CD4-positive, alpha-beta T cell treated with Interleukin-12 subunit alpha and Interleukin-12 subunit beta, for 1 hour (primary cell): ENCODE data around the gene DPEP2.
A peak's percentile ranks its signal among the peaks of the same experiment; 100 is the strongest.
"Not testable (repeated sequence)": the region's sequence is repeated elsewhere in the genome, so short reads cannot be mapped to it uniquely, and the experiment has no call there.

Source experiments
- DNase-seq: peaks from one replicate; pipeline ENCODE4 v3.0.0-alpha.2; 2020

Gene DPEP2

GRCh38 chr16:67998779-67999688 is at the start of gene DPEP2:
TSS of gene DPEP2 (minus strand) at chr16:67999484. CDS start at chr16:67993212, 6,272 bp downstream.
- peak; percentile 59 for DNase-seq

GRCh38 chr16:68047987-68048386 is 48.7 kb upstream of the DPEP2 start:
- no peak for DNase-seq

- no peak for DNase-seq
Measured at GRCh38 chr16:68046106-68046505, 46.8 kb upstream of the DPEP2 start.

GRCh38 chr16:68041783-68042182 is 42.5 kb upstream of the DPEP2 start:
- DNase-seq, result no peak

- DNase-seq, result peak; percentile 92
Measured at GRCh38 chr16:68040506-68041288, 41.4 kb upstream of the DPEP2 start.

- DNase-seq, result no peak
Measured at GRCh38 chr16:68037841-68038597, 38.7 kb upstream of the DPEP2 start.

GRCh38 chr16:68035227-68035626 is 35.9 kb upstream of the DPEP2 start:
- DNase-seq, result no peak

GRCh38 chr16:68033101-68033500 is 33.8 kb upstream of the DPEP2 start:
- DNase-seq, result no peak

GRCh38 chr16:68031951-68032350 is 32.7 kb upstream of the DPEP2 start:
- DNase-seq, result no peak

- not testable (repeated sequence) for DNase-seq
Measured at GRCh38 chr16:68030108-68030507, 30.8 kb upstream of the DPEP2 start.

- no peak for DNase-seq
Measured at GRCh38 chr16:68028996-68029395, 29.7 kb upstream of the DPEP2 start.

- DNase-seq, result peak; percentile 94
Measured at GRCh38 chr16:68022728-68023537, 23.6 kb upstream of the DPEP2 start, which contains the start of the genes DDX28 and DUS2. TSS of gene DDX28 (minus strand) at chr16:68023232. CDS start at chr16:68023202, 30 bp downstream. TSS of gene DUS2 (plus strand) at chr16:68023284. CDS start at chr16:68038024, 14,740 bp downstream.

- DNase-seq, result no peak
Measured at GRCh38 chr16:68022278-68022727, 23.0 kb upstream of the DPEP2 start.

- DNase-seq, result no peak
Measured at GRCh38 chr16:68021490-68021889, 22.2 kb upstream of the DPEP2 start.

- DNase-seq, result no peak
Measured at GRCh38 chr16:68019167-68019680, 19.9 kb upstream of the DPEP2 start.

- DNase-seq, result no peak
Measured at GRCh38 chr16:68015681-68016080, 16.4 kb upstream of the DPEP2 start, which contains the start of gene DPEP2NB. TSS of gene DPEP2NB (minus strand) at chr16:68015911. CDS start at chr16:68015770, 141 bp downstream.

- DNase-seq, result no peak
Measured at GRCh38 chr16:68013440-68013839, 14.2 kb upstream of the DPEP2 start.

GRCh38 chr16:68009872-68010271 is 10.6 kb upstream of the DPEP2 start:
- not testable (repeated sequence) for DNase-seq

- no peak for DNase-seq
Measured at GRCh38 chr16:68009157-68009735, 10.0 kb upstream of the DPEP2 start.

- peak; percentile 73 for DNase-seq
Measured at GRCh38 chr16:68005786-68006286, 6.6 kb upstream of the DPEP2 start.

GRCh38 chr16:68005211-68005610 is 5.9 kb upstream of the DPEP2 start:
- no peak for DNase-seq
